GM18870 (cell line): ENCODE data around the gene SIVA1.

Source experiments
- ATAC-seq: cut with Tn5 transposase; IDR thresholded peaks from one replicate; pipeline ENCODE4 v1.9.1; 2021; ENCODE audit warnings: moderate library complexity; ENCODE audit not compliant: unreplicated experiment

Gene SIVA1

DNA sequence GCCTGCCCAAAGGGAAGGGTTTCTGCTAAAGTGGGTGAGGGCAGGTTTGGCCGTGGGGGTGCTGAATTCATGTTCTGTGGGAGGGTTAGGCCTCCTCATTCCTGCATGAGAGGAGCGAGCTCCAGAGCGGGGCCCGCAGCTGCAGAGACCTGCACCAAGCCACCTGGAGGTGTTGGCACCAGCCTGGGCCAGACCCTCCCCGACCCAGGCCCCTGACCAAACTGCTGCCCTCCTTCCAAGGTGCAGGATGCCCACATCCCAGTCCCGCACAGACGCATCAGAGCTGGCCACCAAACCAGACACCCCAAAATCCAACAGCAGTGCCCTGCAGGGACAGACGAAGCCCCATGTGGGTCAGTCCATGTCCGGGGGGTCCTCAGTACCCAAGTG lies 18.4 kb upstream of the SIVA1 start:
- ATAC-seq = no peak

- no peak for ATAC-seq
Measured at GRCh38 chr14:104734991-104735779, 17.8 kb upstream of the SIVA1 start.

DNA sequence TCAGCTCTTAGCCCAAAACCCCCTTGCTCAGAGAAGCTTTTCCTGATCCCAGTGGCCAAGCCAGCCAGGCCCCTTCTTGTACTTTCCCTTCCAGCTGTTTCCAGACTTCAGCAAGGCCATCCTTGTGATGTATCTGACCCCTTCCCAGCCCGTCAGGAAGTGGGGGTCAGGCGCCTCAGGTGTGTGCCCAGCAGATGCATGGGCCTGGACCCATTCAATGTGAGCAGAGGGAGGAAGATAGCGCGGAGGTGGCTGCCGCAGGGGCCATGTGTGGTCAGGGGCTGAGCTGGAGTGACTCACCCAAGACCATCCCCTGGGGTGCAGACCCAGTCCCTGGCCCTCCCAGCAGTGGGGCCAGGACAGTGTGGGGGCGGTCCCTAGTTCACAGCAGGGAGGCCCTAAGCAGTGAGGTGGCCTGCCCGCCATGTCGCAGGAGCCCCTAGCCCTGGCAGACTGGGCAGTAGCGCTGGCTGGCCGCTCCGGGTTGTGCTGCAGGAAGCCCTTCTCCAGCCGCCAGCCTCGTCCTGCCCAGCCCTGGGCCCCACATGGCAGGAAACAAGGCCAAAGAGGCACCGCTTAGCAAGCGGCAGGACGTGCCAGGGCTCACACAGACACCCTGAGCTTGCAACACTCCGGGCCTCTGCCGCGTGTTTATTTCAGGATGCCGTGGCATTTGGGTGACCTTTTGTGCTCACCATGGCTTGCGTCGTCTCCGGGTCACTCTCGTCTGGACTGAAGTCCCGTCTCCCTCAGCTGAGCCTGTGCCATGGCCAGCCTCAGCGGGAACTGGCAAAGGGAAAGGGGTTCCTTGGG lies 16.9 kb upstream of the SIVA1 start:
- ATAC-seq = no peak

GRCh38 chr14:104738375-104739019 lies 14.4 kb upstream of the SIVA1 start:
- ATAC-seq = no peak

- ATAC-seq = no peak
Measured at GRCh38 chr14:104739026-104739425, 13.9 kb upstream of the SIVA1 start.

DNA sequence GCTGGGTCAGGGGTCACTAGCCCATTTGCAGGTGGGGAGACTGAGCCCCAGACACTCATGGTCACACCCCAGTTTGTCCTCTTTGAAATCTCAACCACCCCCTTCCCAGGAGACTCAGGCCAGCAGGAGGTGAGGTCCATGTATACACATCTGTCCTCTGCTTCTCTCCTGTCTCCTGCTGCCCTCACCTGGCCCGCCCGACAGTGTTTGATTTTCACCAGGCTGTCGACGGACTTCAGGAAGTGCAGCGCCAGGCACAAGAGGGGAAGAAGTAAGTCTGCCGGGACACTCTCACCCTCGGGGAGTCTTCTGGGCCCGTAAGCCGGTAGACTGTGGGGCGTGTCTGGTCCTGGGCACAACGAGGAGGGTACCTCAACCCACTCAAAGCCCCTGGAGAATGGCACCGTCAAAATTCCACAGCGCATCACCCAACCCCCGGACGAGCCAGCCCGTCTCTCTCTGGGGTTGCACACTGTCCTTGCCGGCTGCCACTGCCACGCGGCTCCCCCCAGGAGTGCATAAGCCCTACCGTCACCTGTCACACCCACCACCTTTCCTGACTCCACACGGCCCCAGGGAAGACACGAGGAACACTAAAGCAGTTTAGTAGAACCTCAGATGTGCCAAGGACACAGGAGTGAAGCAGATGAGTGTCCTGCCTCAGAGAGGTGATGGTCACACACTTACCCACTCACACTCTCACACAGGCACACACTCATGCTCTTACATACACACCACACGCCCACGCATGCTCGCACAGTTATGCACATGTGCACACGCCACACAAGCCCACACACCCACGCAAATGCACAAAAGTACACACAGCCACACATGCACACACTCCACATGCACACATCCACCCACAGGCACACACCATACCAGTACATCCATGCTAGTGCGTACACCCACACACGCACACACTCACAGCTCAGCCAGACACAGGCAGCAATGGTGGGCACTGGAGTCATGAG lies 13.1 kb upstream of the SIVA1 start:
- ATAC-seq = no peak

DNA sequence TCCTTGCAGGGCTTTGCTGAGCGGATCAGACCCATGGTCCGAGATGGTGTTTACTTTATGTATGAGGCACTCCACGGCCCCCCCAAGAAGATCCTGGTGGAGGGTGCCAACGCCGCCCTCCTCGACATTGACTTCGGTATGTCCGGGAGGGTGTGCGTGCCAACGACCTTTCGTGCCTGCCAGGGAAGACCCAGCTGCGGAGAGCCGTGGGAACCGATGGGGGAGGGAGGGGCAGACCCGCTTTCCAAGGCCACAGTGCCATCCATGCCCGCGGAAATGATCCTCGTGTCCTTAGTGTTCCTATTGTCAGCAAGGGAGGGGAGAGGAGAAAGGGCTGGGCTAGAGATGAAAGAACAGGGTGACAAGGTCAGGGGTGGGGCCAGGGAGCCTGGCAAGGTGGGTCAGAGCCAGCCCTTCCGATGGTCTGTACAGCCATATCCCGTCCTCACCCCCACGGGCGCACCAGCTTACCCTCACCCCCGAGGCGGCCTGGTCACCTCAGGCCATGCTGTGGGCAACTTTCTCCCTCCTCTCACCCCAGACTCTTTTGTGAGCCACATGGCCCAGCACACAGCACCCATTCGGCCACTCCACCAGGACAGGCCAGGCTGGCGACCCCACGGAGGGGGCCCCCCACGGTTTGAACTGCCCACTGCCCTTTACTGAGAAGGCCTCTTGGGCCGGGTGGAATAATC lies 11.7 kb upstream of the SIVA1 start:
- ATAC-seq = no peak

- ATAC-seq = no peak
Measured at GRCh38 chr14:104741803-104742251, 11.1 kb upstream of the SIVA1 start.

DNA sequence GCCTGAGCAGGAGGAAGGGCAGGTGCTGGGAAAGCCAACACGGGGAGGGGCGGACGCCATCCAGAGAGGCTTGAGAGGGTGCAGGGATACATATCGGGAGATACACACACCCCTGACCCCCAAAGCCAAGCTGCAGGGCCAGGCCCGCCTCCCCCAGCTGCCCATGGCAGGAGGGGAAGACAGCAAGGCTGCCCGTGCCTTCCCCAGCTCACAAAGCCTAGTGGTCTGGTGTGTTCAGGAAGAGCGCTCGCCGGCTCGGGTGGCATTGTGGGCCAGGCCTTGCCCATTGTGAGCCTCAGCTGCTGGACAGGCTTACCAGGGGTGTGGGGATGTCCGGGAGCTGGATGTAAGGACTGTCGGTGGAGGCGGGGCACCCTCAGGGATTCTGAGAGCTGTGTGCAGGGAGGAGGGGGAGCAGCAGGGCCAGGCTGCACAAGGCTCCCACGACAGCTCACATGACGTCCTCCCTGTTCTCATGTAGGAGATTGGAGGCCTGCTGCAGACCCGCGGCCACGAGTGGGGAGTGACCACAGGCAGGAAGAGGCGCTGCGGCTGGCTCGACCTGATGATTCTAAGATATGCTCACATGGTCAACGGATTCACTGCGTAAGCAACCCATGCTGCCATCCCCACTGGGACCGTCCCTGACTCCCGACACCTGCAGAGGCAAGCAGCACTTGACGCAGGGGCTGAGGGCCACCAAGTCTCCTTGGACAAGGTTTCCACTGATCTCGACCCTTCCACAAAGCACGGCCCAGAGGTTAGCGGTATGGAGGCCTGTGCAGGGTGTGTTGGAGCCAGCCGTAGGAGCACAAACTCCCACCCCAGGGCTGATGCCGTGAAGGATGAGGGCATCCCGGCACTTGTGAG lies 10.1 kb upstream of the SIVA1 start:
- no peak for ATAC-seq

DNA sequence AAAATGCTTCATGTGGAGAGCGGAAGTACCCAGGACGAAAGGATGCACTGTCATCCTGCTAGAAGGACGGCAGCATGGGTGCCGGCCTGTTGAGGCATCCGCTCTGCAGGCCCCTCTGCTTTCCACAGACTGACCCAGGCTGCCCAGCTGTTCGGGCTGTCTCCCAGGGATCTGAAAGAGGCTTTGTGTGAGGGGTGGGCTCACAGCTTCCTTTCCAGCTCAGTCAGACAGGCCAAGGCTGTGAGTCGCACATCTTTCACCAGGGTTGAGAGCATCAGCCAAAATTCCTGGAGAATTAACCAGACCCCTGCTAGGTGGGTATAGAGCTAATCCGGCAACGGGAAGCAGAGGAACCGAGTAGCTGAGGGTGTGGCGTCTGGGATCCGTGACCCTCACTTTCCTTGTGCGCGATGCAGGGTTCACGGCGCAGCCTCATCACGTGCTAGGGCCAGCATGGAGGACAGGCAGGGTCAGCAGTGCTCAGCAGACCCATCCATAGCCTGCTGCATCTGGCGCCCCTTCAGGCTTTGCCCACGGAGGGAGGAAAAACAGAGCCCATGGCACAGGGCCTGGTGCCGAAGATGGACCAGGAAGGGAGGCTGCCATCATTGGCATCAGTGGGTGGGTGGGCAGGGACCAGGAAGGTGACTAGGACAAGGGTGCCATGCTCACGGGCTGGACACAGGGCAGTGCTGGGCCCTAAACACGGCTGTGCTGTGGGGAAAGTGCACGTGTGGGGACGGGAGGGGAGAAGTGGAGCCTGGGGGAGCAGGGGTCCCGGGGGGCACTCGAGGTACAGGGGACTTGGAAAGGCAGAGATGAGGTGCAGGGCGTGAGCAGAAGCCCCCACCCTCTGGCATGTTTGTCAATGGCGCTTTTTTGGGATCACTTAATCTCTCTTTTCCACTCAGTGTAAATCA lies 9.2 kb upstream of the SIVA1 start:
- no peak for ATAC-seq

DNA sequence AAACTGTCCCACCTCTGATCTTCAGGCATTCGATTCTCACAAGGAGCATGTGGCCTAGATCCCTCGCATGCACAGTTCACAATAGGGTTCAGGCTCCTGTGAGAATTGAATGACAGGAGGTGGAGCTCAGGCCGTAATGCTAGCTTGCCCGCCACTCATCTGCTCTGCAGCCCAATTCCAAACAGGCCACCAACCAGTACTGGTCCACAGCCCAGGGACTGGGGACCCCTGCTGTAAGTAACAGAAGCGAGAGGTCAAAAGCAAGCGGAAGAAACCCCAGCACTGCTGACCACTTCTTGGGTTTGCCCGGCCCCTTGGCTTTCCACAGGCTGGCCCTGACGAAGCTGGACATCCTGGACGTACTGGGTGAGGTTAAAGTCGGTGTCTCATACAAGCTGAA lies 8.5 kb upstream of the SIVA1 start:
- no peak for ATAC-seq

GRCh38 chr14:104745431-104745830 lies 7.5 kb upstream of the SIVA1 start:
- ATAC-seq = no peak

- no peak for ATAC-seq
Measured at GRCh38 chr14:104746071-104746545, 6.8 kb upstream of the SIVA1 start.

DNA sequence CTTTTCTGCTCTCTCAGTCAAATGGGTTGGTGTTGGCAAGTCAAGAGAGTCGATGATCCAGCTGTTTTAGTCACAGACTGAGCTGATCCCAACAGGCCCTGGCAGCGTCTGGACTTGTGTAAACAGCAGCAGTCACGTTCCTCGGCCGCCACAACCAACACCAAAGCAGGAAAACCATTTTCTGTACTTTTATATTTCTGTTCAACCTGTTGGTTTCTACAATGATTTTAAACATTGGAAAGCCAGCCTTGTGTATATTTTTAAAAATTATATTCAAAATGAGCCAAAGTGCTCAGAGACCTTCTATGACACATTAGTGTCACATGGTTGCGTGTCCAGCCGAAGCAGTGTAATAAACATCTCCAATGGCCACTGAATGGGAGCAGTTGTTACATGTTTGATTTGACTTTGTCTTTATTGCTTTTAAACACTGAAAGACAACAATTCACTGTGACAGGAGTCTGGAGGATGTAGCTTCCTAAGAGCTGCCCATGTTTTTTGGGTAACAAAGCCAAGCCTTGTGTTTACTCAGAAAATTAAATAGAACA lies 5.9 kb upstream of the SIVA1 start:
- no peak for ATAC-seq

DNA sequence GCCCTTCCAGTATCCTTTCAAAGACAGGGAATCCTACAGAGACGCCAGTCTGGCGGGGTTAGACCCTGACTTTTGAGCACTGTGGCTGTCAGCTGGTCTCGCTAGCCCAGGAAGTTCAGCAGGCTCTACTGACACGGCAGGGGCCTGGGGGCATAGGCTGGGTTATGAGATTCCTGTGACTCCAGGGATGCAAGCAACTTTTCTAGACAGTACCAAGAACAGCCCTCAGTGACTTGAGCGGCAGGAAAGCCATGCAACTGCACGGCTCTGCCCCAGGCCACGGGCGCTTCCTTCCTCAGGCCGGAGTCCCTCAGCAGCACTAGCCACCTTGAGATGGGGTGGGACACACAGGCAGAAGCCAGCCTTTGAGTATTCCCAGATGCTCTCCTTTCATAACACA lies 5.1 kb upstream of the SIVA1 start:
- no peak for ATAC-seq

DNA sequence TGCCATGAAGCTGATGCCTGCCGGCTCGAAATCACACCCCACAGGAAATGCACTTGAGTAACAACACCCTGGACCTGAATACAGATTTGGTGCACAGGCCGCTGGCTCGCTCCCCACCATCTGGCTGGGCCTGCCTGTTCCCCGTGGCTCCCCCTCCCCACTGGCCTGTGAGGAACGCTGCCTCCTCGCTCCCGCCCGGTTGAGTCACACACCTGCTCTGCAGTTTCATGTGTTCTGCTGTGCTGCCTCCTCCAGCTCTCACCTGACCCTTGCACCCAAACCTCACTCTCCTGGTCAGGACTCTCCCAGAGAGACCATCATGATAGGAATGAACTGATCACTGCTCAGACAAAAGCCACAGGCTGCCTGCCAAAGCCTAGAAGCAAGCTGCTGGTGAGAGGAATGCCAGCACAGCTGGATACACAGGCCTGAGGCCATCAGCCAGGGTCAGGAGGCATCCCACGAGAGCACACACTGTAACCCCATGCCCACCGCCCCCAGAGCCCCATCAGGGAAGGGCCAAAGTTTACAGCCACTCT lies 3.8 kb upstream of the SIVA1 start:
- ATAC-seq = no peak

DNA sequence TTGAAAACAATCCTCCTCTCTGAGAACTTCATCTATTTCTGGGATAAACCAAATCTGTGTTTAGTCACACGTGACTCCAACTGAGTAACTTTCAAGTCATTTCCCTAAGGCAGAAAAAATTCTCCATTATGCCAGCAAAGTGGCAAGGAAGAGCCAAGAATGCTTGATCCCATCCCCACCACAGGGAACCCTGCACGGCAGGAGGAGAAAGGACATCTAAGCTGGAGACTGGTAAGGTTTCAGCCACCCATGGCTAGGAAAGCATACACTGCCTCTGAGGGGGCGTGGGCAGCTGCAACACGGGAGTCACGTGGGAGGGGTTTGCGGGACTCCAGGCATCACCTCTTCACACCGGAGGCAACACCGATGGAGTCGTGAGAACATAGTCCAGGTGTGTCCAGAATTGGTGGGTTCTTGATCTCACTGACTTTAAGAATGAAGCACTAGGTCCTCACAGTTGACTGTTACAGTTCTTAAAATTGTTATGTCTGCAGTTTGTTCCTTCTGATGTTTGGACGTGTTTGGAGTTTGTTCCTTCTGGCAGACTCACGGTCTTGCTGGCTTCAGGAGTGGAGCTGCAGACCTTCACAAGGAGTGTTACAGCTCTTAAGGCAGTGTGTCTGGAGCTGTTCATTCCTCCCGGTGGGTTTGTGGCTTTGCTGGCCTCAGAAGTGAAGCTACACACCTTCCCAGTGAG lies 2.7 kb upstream of the SIVA1 start:
- ATAC-seq = no peak
